ENCODE measurements around the gene SH3BP2.
A peak's percentile ranks its signal among the peaks of the same experiment; 100 is the strongest.

Gene SH3BP2

GRCh38 chr4:2791518-2792395 is 1.1 kb upstream of the SH3BP2 start:
- no peak for DNase-seq

GRCh38 chr4:2792396-2792710 is 532 bp upstream of the SH3BP2 start:
- no peak for DNase-seq

- DNase-seq, result peak; percentile 72
Observed at GRCh38 chr4:2793586-2794485, 951 bp downstream of the SH3BP2 start.

- DNase-seq, result peak; percentile 92
Observed at GRCh38 chr4:2794486-2795299, 1.8 kb downstream of the SH3BP2 start.

- DNase-seq, result no peak
Observed at GRCh38 chr4:2795300-2795892, 2.5 kb downstream of the SH3BP2 start.

- peak; percentile 56 for DNase-seq
Observed at GRCh38 chr4:2795893-2796848, 3.3 kb downstream of the SH3BP2 start.

- DNase-seq, result no peak
Observed at GRCh38 chr4:2796849-2797544, 4.1 kb downstream of the SH3BP2 start.

- DNase-seq, result peak; percentile 87
Observed at GRCh38 chr4:2797545-2798305, 4.8 kb downstream of the SH3BP2 start.

- DNase-seq, result peak; percentile 66
Observed at GRCh38 chr4:2798399-2799223, 5.7 kb downstream of the SH3BP2 start.

GRCh38 chr4:2799224-2799911 is 6.5 kb downstream of the SH3BP2 start:
- DNase-seq, result no peak

- DNase-seq, result no peak
Observed at GRCh38 chr4:2799971-2800690, 7.2 kb downstream of the SH3BP2 start.

- DNase-seq, result peak; percentile 26
Observed at GRCh38 chr4:2800691-2801596, 8.1 kb downstream of the SH3BP2 start.

- DNase-seq, result no peak
Observed at GRCh38 chr4:2802618-2803531, 10.0 kb downstream of the SH3BP2 start.

GRCh38 chr4:2803624-2804448 is 11.0 kb downstream of the SH3BP2 start:
- DNase-seq, result peak; percentile 36

Data from hematopoietic multipotent progenitor cell treated with erythropoietin and hydrocortisone succinate and interleukin-3 and kit ligand, for 8 days (in vitro differentiated cells).